ENCODE data around the gene DBNDD1. TPM values are rescaled to one million over a fixed set of nuclear protein-coding genes. Genes with fewer than 3 reads are reported as not detected.

The DBNDD1 gene
- total RNA-seq, 1 donor from 2014 or later, result 56.5 TPM

- DNase-seq (ENCODE audit: low read depth), result no peak
Observed at GRCh38 chr16:89965447-89966225, 53.6 kb downstream of the DBNDD1 start.

GRCh38 chr16:89964201-89964600, 55.1 kb downstream of the DBNDD1 start:
- no peak for DNase-seq (ENCODE audit: low read depth)

GRCh38 chr16:89962754-89963498, 56.3 kb downstream of the DBNDD1 start:
- no peak for DNase-seq (ENCODE audit: low read depth)

- no peak for DNase-seq (ENCODE audit: low read depth)
Observed at GRCh38 chr16:89961920-89962319, 57.3 kb downstream of the DBNDD1 start.

- DNase-seq (ENCODE audit: low read depth), result no peak
Observed at GRCh38 chr16:89960966-89961365, 58.3 kb downstream of the DBNDD1 start.

- no peak for DNase-seq (ENCODE audit: low read depth)
Observed at GRCh38 chr16:89958596-89958995, 60.7 kb downstream of the DBNDD1 start.

GRCh38 chr16:89958068-89958467, 61.2 kb downstream of the DBNDD1 start:
- peak; percentile 70 for DNase-seq (ENCODE audit: low read depth)

GRCh38 chr16:89957216-89957785, 62.0 kb downstream of the DBNDD1 start:
- no peak for DNase-seq (ENCODE audit: low read depth)

- no peak for DNase-seq (ENCODE audit: low read depth)
Observed at GRCh38 chr16:89956505-89957215, 62.6 kb downstream of the DBNDD1 start.

GRCh38 chr16:89955001-89955685, 64.1 kb downstream of the DBNDD1 start:
- peak; percentile 3 for DNase-seq (ENCODE audit: low read depth)

Other genes with a start within 250 kb of the DBNDD1 start
- 3.0 and 4.4 TPM in 2 replicates for gene FANCA, start 202.8 kb downstream of the DBNDD1 start, total RNA-seq
- gene SPIRE2, start 191.0 kb downstream of the DBNDD1 start, total RNA-seq, result 2.3 and 2.4 TPM in 2 replicates
- 169 and 183 TPM in 2 replicates for gene TCF25, start 145.9 kb downstream of the DBNDD1 start, total RNA-seq
- gene MC1R, start 100.6 kb downstream of the DBNDD1 start, total RNA-seq, result 3.1 and 4.4 TPM in 2 replicates
- gene TUBB3, start 96.1 kb downstream of the DBNDD1 start, total RNA-seq, result 152 and 164 TPM in 2 replicates
- gene DEF8, start 70.7 kb downstream of the DBNDD1 start, total RNA-seq, result 92.0 and 94.7 TPM in 2 replicates
- gene PRDM7, start 57.9 kb upstream of the DBNDD1 start, total RNA-seq, result not detected in 2 replicates